HAP-1 (cell line): ENCODE data around the gene RAD51B.
"Not testable (repeated sequence)": the region's sequence is repeated elsewhere in the genome, so short reads cannot be mapped to it uniquely, and the experiment has no call there.

Experiments used
- DNase-seq, 2 experiments: peaks; one replicate each; pipeline ENCODE4 v3.0.0-alpha.2; 2016 to 2020; ENCODE audit warnings: low spot score in 2 of 2
- H3K27me3 ChIP-seq: fragments of 250-450 bp; sonication (Bioruptor Pico); 2 replicates; pipeline ENCODE4 v1.5.1; 2020; ENCODE audit warnings: low read depth, mild to moderate bottlenecking, moderate library complexity
- H3K36me3 ChIP-seq: fragments of 250-450 bp; sonication (Bioruptor Pico); replicated peaks from 2 replicates; pipeline ENCODE4 v1.5.1; 2020; ENCODE audit warnings: mild to moderate bottlenecking
- H3K4me1 ChIP-seq: fragments of 250-450 bp; sonication (Bioruptor Pico); 2 replicates; pipeline ENCODE4 v1.5.1; 2020; ENCODE audit warnings: mild to moderate bottlenecking
- H3K4me3 ChIP-seq: fragments of 250-450 bp; sonication (Bioruptor Pico); 2 replicates; pipeline ENCODE4 v1.5.1; 2020; ENCODE audit warnings: mild to moderate bottlenecking, moderate library complexity
- H3K9me3 ChIP-seq: fragments of 250-450 bp; sonication (Bioruptor Pico); 2 replicates; pipeline ENCODE4 v1.5.1; 2020; ENCODE audit warnings: mild to moderate bottlenecking, moderate library complexity
- in situ Hi-C: fragments of 300-500 bp; cut with MboI; formaldehyde crosslinking; loops from 3 replicates; pipeline ENCODE4 v1.14.3; 2020; ENCODE audit warnings: low sequenced_read_pairs, inconsistent platforms, mixed read lengths

Gene RAD51B

GRCh38 chr14:67977434-67978034 is 158.0 kb downstream of the RAD51B start:
- in situ Hi-C loops, result no loop called here
- Histone ChIP-seq H3K36me3 (no peaks in the 10 kb centered on the region), H3K4me3 (no peak overlapping the region), H3K4me1 (0 out of 2 replicates have a peak, but pooled peaks cover 4% of the 10 kb centered on the region), H3K9me3 (no peaks in the 10 kb centered on the region), H3K27me3 (no peaks in the 10 kb centered on the region)
- DNase-seq, result no peak

DNA sequence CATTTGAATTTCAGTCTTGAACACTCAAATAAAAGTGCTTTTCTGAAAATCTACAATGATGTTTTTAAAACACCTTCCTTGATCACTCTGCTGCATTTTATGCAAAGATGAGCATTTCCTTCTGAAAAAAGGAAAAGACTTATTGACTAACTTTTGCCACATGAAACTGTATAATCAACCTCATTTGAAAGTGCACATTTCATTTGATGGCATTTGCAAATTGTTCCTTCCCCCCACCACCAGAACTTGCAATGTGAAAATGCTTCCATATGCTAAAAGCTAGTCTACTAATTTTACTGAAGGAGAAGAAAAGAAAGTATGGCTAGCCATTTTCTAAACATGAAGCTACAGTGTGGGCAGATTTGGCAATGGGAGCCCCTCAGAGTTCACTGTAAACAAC is 159.2 kb downstream of the RAD51B start:
- Histone ChIP-seq H3K36me3 (no peaks in the 10 kb centered on the region), H3K9me3 (no peaks in the 10 kb centered on the region), H3K4me3 (no peak overlapping the region), H3K27me3 (no peaks in the 10 kb centered on the region), H3K4me1 (0 out of 2 replicates have a peak, but pooled peaks cover 4% of the 10 kb centered on the region)
- in situ Hi-C loops, result no loop called here
- DNase-seq, result no peak

DNA sequence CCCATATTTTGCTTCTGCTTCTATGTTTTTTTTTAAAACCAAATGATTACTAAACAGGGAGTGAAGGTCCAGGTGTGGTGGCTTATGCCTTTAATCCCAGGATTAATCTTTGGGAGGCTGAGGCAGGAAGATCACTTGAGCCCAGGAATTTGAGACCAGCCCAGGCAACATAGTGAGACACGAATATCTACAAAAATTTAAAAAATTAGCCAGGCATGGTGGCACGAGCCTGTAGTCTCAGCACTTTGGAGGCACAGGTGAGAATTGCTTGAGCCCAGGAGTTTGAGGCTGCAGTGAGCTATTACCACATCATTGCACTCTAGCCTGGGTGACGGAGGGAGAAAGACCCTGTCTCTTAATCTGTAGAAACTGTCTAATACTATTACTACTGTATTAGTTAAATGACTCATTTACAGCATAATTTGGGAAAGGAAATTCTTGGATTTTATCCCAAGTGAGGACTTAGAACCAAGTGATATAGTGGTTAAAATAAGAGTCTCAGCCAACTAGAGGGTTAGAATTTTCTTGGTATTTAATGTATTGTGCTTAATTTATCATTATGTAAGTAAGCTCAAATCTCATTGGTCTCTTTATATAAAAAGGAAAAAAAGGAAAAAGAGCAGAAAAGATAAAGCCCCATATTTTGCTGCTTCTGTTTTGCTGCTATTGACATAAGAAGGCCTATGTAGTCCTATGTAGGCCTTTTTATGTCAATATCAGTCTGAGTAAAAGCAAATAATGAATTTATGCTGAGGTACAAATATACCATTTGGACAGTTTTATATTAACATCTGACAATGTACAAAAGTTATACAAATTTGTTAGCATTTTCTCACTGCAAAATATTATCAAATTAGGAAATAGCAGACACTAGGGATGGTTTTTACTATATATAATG is 163.4 kb downstream of the RAD51B start:
- in situ Hi-C loops, result no loop called here
- no peaks in the 10 kb centered on the region for H3K36me3 ChIP-seq
- no peak overlapping the region for H3K4me3 ChIP-seq
- DNase-seq, result no peak
- H3K4me1 ChIP-seq, result no peaks in the 10 kb centered on the region
- no peaks in the 10 kb centered on the region for H3K27me3 ChIP-seq
- H3K9me3 ChIP-seq, result no peaks in the 10 kb centered on the region

DNA sequence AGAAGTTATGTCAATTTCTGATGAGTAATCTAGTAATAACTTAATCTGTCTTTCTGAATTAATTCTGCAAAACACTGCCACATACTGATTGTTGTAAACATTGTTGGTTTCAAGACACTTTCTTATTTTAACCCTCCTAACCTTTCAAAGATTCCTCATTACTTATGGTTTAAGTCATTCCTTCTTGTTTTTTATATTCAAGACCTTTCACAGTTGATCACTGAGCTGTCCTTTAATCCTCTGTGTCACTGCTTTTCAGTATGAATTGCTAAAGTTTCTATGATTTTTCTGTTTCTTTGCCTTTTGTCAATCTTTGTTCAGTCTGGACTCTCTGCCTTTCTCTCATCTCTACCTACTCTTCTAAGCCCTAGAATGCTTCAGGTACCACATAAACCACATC is 164.7 kb downstream of the RAD51B start:
- no peak for DNase-seq
- H3K27me3 ChIP-seq, result no peaks in the 10 kb centered on the region
- no peaks in the 10 kb centered on the region for H3K36me3 ChIP-seq
- no peaks in the 10 kb centered on the region for H3K4me1 ChIP-seq
- no peak overlapping the region for H3K4me3 ChIP-seq
- H3K9me3 ChIP-seq, result no peaks in the 10 kb centered on the region
- in situ Hi-C loops, result no loop called here

DNA sequence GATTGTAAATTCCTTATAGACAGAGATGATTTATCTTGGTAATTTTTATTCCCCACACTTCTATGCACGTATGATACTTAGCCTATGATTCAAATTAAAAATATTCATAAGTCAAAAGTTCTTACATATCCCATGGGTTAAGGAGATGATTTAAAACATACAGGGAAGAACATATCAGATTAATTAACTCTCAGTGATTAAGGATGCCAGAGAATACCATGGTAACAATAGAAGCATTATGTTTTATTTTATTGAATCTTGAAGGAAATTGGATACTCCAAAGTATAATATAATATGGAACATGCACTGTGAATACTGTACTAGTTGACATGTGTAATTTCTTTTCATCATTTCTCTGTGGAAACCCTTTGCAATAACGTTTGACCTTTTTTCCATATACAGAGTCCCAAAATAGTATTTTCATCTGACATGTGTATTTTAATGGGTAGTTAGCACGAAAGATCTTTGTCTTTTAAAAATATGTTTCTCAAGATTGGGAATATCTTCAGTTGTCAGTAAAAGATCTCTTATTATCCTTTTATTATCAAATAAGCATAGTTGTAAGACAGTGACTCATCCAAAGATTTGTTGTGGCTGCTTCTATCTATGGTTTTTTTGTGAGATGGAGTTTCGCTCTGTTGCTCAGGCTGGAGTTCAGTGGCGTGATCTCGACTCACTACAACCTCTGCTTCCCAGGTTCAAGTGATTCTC is 166.7 kb downstream of the RAD51B start:
- H3K9me3 ChIP-seq, result no peaks in the 10 kb centered on the region
- no peak for DNase-seq
- no peaks in the 10 kb centered on the region for H3K4me1 ChIP-seq
- no peaks in the 10 kb centered on the region for H3K36me3 ChIP-seq
- in situ Hi-C loops, result no loop called here
- H3K4me3 ChIP-seq, result no peak overlapping the region
- no peaks in the 10 kb centered on the region for H3K27me3 ChIP-seq

GRCh38 chr14:67987606-67988005 is 168.0 kb downstream of the RAD51B start:
- H3K4me1 ChIP-seq, result no peaks in the 10 kb centered on the region
- in situ Hi-C loops, result no loop called here
- H3K4me3 ChIP-seq, result no peak overlapping the region
- H3K36me3 ChIP-seq, result no peaks in the 10 kb centered on the region
- H3K27me3 ChIP-seq, result no peaks in the 10 kb centered on the region
- H3K9me3 ChIP-seq, result no peaks in the 10 kb centered on the region
- DNase-seq, result no peak

DNA sequence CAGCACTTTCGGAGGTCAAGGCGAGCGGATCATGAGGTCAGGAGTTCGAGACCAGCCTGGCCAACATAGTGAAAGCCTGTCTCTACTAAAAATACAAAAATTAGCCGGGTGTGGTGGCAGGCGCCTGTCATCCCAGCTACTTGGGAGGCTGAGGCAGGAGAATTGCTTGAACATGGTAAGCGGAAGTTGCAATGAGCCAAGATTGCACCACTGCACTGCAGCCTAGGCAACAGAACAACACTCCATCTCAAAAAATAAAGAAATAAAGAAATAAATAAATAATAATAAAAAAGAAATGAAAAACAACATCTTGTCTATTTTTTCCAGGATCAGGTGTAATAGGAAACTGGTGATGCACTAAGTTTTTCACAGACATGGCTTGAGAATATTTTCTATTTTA is 168.6 kb downstream of the RAD51B start:
- in situ Hi-C loops, H3K4me3 ChIP-seq, H3K36me3 ChIP-seq, H3K9me3 ChIP-seq, H3K27me3 ChIP-seq, H3K4me1 ChIP-seq, DNase-seq: not testable (repeated sequence)

DNA sequence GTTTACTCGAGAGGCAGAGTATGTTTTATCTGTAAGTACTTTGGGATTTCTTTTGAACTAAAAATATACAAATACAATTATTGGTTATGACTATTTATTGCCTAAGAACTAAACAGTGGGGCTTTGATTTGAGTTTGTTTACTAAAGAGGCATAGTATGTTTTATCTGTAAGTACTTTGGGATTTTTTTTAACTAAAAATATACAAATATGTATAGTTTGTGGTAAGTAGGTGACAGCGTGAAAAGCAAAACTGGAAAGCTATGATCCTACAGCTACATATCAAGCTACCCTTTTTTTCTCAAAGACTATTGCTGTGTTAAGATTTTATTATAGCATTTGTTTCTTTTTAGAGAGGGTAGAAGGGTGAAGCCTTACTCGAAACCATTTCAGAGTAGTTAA is 171.0 kb downstream of the RAD51B start:
- DNase-seq, result no peak
- Histone ChIP-seq H3K4me1 (no peaks in the 10 kb centered on the region), H3K9me3 (no peaks in the 10 kb centered on the region), H3K4me3 (no peak overlapping the region), H3K36me3 (no peaks in the 10 kb centered on the region), H3K27me3 (no peaks in the 10 kb centered on the region)
- in situ Hi-C loops, result no loop called here

DNA sequence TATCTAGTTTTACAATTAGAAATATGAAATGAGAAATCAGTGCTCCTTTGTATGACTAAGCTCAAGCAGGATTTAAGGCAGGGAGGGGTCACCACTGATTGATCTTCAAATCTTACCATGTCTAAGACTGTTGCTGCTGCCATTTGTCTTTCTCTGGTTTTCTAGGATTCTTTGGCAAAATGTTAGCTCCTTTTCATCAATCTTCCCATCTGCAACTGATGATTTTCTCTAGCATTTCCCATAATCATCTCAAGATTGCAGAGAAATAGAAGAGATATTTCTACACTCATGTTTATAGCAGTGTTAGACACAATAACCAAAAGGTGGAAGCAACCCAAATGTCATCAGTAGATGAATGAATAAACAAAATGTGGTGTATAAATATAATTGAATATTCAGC is 175.0 kb downstream of the RAD51B start:
- H3K36me3 ChIP-seq, result no peaks in the 10 kb centered on the region
- H3K9me3 ChIP-seq, result no peaks in the 10 kb centered on the region
- H3K4me3 ChIP-seq, result no peak overlapping the region
- in situ Hi-C loops, result no loop called here
- H3K27me3 ChIP-seq, result no peaks in the 10 kb centered on the region
- DNase-seq, result no peak
- H3K4me1 ChIP-seq, result peaks cover 4% of the 10 kb centered on the region

- DNase-seq, result no peak
- Histone ChIP-seq H3K36me3 (no peaks in the 10 kb centered on the region), H3K4me3 (no peak overlapping the region), H3K9me3 (no peaks in the 10 kb centered on the region), H3K4me1 (peaks cover 12% of the 10 kb centered on the region), H3K27me3 (no peaks in the 10 kb centered on the region)
- in situ Hi-C loops, result no loop called here
Measured at GRCh38 chr14:67996235-67996634, 176.7 kb downstream of the RAD51B start.

DNA sequence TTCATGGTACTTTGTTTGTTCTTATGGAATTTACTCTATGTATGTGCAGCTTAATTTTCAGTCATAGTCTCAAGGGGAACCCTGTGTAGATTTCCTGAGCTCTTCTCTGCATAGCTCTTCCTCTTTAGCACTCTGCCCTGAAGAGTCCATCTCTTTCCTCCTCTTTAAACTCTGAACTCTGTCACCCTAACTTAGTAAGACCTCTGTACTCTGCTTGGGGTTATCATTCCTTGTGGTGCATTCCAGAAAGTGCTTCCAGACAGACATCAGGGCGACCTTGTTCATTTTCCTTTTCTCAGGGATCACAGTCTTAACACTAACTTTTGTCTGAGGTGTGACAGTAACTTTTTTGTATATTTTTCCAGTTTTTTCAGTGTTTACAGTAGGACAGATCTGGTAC is 179.3 kb downstream of the RAD51B start:
- Histone ChIP-seq H3K9me3 (no peaks in the 10 kb centered on the region; the same call in 1 of the 2 replicates), H3K4me3 (no peak overlapping the region), H3K4me1 (peaks cover 12% of the 10 kb centered on the region), H3K36me3 (no peaks in the 10 kb centered on the region), H3K27me3 (no peaks in the 10 kb centered on the region)
- DNase-seq, result no peak
- in situ Hi-C loops, result no loop called here

DNA sequence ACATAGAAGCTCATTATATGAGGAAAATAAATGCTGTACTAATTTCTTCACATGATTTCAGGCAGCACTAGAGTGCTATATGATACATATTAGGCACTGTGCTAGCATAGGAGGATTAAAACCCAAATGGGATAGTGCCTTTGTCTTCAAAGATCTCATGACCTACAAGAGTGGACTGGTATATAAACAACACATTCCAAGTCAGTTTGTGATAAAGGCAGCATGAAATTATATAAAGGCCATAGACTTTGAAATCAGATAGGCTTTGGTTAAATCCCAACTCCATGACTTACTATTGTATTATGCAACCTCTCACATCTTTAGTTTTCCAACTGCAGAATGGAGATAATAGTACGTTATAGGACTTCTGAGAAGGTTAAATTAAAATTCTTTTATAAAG is 179.7 kb downstream of the RAD51B start:
- H3K27me3 ChIP-seq, result no peaks in the 10 kb centered on the region
- in situ Hi-C loops, result no loop called here
- no peak overlapping the region for H3K4me3 ChIP-seq
- no peaks in the 10 kb centered on the region for H3K36me3 ChIP-seq
- no peaks in the 10 kb centered on the region; the same call in 1 of the 2 replicates for H3K9me3 ChIP-seq
- H3K4me1 ChIP-seq, result peaks cover 12% of the 10 kb centered on the region
- DNase-seq, result no peak

DNA sequence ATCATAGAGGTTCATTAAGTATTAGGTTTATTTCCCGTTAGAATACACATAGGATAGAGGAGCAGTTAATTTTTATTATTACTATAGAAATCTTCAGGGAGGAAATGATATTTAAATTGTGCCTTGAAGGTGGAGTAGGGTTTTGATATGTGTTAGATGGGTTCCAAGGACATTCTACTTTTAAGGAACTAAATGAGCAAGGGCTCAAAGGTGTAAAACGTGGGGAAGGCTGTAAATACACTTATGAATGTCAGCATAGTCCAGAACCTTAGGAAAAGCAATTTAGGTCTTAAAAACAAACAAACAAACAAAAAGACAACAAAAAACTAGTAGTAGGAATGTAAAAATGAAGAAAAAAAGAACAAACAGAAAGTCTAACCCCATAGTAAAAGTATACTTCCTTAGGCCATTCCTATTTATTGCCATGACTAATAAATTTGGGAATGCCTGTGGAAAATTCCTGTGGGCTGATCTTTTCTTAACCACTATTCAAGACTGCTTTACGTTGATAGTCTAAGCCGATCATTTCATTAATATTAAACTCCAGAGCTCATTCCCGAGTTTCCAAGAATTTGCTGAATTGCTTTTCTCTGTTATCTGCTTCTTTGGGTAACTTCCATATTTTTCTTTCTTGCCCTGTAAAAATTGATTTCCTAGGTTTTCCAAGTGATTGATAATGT is 180.3 kb downstream of the RAD51B start:
- no peak for DNase-seq
- no peak overlapping the region for H3K4me3 ChIP-seq
- peaks cover 12% of the 10 kb centered on the region for H3K4me1 ChIP-seq
- no peaks in the 10 kb centered on the region for H3K36me3 ChIP-seq
- no peaks in the 10 kb centered on the region; the same call in 1 of the 2 replicates for H3K9me3 ChIP-seq
- in situ Hi-C loops, result no loop called here
- no peaks in the 10 kb centered on the region for H3K27me3 ChIP-seq
